Measurements from ENCODE around the gene ADNP2.

GRCh38 chr18:80187956-80188642 is 79.0 kb downstream of the ADNP2 start:
- TF ChIP-seq, protein P1, sequence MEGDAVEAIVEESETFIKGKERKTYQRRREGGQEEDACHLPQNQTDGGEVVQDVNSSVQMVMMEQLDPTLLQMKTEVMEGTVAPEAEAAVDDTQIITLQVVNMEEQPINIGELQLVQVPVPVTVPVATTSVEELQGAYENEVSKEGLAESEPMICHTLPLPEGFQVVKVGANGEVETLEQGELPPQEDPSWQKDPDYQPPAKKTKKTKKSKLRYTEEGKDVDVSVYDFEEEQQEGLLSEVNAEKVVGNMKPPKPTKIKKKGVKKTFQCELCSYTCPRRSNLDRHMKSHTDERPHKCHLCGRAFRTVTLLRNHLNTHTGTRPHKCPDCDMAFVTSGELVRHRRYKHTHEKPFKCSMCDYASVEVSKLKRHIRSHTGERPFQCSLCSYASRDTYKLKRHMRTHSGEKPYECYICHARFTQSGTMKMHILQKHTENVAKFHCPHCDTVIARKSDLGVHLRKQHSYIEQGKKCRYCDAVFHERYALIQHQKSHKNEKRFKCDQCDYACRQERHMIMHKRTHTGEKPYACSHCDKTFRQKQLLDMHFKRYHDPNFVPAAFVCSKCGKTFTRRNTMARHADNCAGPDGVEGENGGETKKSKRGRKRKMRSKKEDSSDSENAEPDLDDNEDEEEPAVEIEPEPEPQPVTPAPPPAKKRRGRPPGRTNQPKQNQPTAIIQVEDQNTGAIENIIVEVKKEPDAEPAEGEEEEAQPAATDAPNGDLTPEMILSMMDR (conservative IDR thresholded peaks at IDR 0.05), result no peak
- no peak for TF ChIP-seq ZFX (IDR thresholded peaks at IDR 0.05)
